OCI-LY1 (cell line): ENCODE measurements around the gene ZNF518A.

Experiments used
- CTCF ChIP-seq: fragments of 200-600 bp; sonication (generic), shearing (Covaris generic); IDR thresholded peaks from 2 replicates; pipeline ENCODE4 v1.5.1; 2017; ENCODE audit warnings: mild to moderate bottlenecking, antibody characterized with exemption, low read length, moderate library complexity, mixed read lengths
- EZH2 ChIP-seq: fragments of 200-600 bp; sonication (generic), shearing (Covaris generic); IDR thresholded peaks from 2 replicates; pipeline ENCODE4 v1.8.0; 2017; ENCODE audit warnings: borderline replicate concordance, mixed run types, mild to moderate bottlenecking, antibody characterized with exemption, low read length, moderate library complexity, mixed read lengths

- TF ChIP-seq CTCF (no peak), EZH2 (no peak)
Observed at GRCh38 chr10:96136810-96137209, 6.7 kb downstream of the ZNF518A start.
